Esophagus muscularis mucosa (tissue), 4 donors: ENCODE results near the gene B3GLCT. TPM values are rescaled to one million over a fixed set of nuclear protein-coding genes. Genes with fewer than 3 reads are reported as not detected.

ENCODE experiments used
- DNase-seq: peaks from one replicate; pipeline ENCODE4 v3.0.0-alpha.2; 2017; ENCODE audit errors: extremely low spot score
- H3K27ac ChIP-seq, 4 donors: fragments of 200-600 bp; sonication (generic); replicated peaks in 1 of 4; 1 replicate in 3 of 4; 2 replicates in 1 of 4; pipeline ENCODE4 v1.5.1; 2016 to 2019; ENCODE audit warnings: mild to moderate bottlenecking in 1 of 4
- H3K27me3 ChIP-seq, 4 donors: fragments of 200-600 bp; sonication (generic); one replicate each; pipeline versions ENCODE4 v1.5.1 to v1.6.0; 2016 to 2019
- H3K36me3 ChIP-seq, 4 donors: fragments of 200-600 bp; sonication (generic); one replicate each; pipeline ENCODE4 v1.5.1; 2016 to 2019
- H3K4me1 ChIP-seq, 4 donors: fragments of 200-600 bp; sonication (generic); one replicate each; pipeline ENCODE4 v1.5.1; 2016 to 2019
- H3K4me3 ChIP-seq, 4 donors: fragments of 200-600 bp; sonication (generic); 1 replicate in 2 of 4; 2 replicates in 2 of 4; pipeline ENCODE4 v1.5.1; 2016 to 2019; ENCODE audit warnings: mild to moderate bottlenecking in 4 of 4, moderate library complexity in 1 of 4
- H3K9me3 ChIP-seq, 4 donors: fragments of 200-600 bp; sonication (generic); 1 replicate in 3 of 4; 2 replicates in 1 of 4; pipeline ENCODE4 v1.5.1; 2016 to 2019
- EP300 ChIP-seq: sonication (generic); formaldehyde crosslinking; IDR thresholded peaks from one replicate; pipeline ENCODE4 v1.6.1; 2017; ENCODE audit warnings: antibody characterized with exemption
- POLR2A ChIP-seq: fragments of 450-650 bp; IDR thresholded peaks from one replicate; pipeline ENCODE4 v1.6.1; 2017; ENCODE audit warnings: antibody characterized with exemption, moderate library complexity, mild to moderate bottlenecking, low read depth
- POLR2AphosphoS5 ChIP-seq, 2 donors: sonication (generic); formaldehyde crosslinking; IDR thresholded peaks; one replicate each; pipeline ENCODE4 v1.6.1; 2017; ENCODE audit warnings: antibody characterized with exemption in 2 of 2
- WGBS: methylation state at CpG from one replicate; pipeline ENCODE4 v1.1.5; 2018; 5-methylcytosine and 5-hydroxymethylcytosine counted together
- intact Hi-C: fragments of 100-400 bp; cut with DNase I; formaldehyde crosslinking; loops from one replicate; pipeline ENCODE4 v1.15.1; 2023
- total RNA-seq, 4 donors: library from RNA; depleted of rRNA; stranded (reverse); fragments of >200 nt; gene quantifications; one replicate each; pipeline versions ENCODE4 v1.1.0 to v1.2.1, GENCODE V29; 2016
- TF ChIP-seq, protein P1 (sequence below), 3 experiments: fragments of 200-600 bp in 2 of 3; fragments of 450-650 bp in 1 of 3; sonication (generic) in 2 of 3; IDR thresholded peaks; one replicate each; pipeline ENCODE4 v1.5.1; 2017 to 2019; ENCODE audit warnings: antibody characterized with exemption in 3 of 3, mild to moderate bottlenecking in 2 of 3, moderate library complexity in 1 of 3

B3GLCT gene
- total RNA-seq, 4 donors from 2014 or later: 5.2 to 8.8 (median 5.6) TPM

GRCh38 chr13:31282741-31283455, 83.1 kb downstream of the B3GLCT start:
- no peaks in the 10 kb centered on the region for H3K9me3 ChIP-seq
- intact Hi-C loops: no loop called here
- 94% methylated on average over 3 of the region's 3 CpGs for WGBS
- no peaks in the 10 kb centered on the region for H3K4me1 ChIP-seq
- no peaks in the 10 kb centered on the region for H3K27me3 ChIP-seq
- TF ChIP-seq POLR2A (no peak), EP300 (no peak), POLR2AphosphoS5 (IDR thresholded peaks at IDR 0.05) (no peak)
- TF ChIP-seq, protein P1, sequence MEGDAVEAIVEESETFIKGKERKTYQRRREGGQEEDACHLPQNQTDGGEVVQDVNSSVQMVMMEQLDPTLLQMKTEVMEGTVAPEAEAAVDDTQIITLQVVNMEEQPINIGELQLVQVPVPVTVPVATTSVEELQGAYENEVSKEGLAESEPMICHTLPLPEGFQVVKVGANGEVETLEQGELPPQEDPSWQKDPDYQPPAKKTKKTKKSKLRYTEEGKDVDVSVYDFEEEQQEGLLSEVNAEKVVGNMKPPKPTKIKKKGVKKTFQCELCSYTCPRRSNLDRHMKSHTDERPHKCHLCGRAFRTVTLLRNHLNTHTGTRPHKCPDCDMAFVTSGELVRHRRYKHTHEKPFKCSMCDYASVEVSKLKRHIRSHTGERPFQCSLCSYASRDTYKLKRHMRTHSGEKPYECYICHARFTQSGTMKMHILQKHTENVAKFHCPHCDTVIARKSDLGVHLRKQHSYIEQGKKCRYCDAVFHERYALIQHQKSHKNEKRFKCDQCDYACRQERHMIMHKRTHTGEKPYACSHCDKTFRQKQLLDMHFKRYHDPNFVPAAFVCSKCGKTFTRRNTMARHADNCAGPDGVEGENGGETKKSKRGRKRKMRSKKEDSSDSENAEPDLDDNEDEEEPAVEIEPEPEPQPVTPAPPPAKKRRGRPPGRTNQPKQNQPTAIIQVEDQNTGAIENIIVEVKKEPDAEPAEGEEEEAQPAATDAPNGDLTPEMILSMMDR (IDR thresholded peaks at IDR 0.05): no peak
- H3K36me3 ChIP-seq: peaks cover 10 to 13% (median 11%) of the 10 kb centered on the region in 4 donors
- DNase-seq: no peak
- no peak overlapping the region for H3K27ac ChIP-seq
- H3K4me3 ChIP-seq: no peak overlapping the region

GRCh38 chr13:31286930-31287329, 87.2 kb downstream of the B3GLCT start:
- TF ChIP-seq POLR2A: no peak
- no peak for TF ChIP-seq POLR2AphosphoS5 (IDR thresholded peaks at IDR 0.05)
- TF ChIP-seq EP300: no peak
- TF ChIP-seq, protein P1 (IDR thresholded peaks at IDR 0.05): no peak
- Histone ChIP-seq H3K4me1 (no peaks in the 10 kb centered on the region), H3K4me3 (no peak overlapping the region), H3K9me3 (peaks cover 0 to 16% (median 8%) of the 10 kb centered on the region in 4 donors), H3K27ac (no peak overlapping the region), H3K27me3 (no peaks in the 10 kb centered on the region), H3K36me3 (peaks cover 15 to 35% (median 23%) of the 10 kb centered on the region in 4 donors)
- DNase-seq: no peak
- intact Hi-C loops: no loop called here
- 90% methylated on average over 2 of the region's 2 CpGs for WGBS

DNA sequence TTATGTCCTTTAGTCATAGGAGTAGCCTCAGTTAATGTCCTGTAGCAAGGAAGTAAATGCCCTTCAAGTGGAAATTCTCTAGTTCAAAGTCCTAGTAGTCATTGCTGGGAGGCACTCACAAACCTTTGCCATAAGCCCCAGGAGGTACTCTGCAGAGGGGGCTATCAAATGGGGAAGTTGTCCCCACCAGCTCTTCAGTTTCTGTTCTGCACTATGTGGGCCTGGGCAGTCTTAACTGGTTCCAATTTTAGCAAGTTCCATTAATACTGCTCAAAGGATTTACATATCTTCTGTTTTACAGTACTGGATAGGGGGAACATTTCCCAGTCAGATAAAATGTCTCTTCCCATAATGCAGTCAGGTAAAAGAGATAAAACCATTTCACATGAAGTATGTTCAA, 101.3 kb downstream of the B3GLCT start:
- intact Hi-C loops: no loop called here
- H3K9me3 ChIP-seq: no peaks in the 10 kb centered on the region
- no peak for DNase-seq
- no peaks in the 10 kb centered on the region for H3K27me3 ChIP-seq
- no peak overlapping the region for H3K4me3 ChIP-seq
- peaks cover 0 to 37% (median 24%) of the 10 kb centered on the region in 4 donors for H3K36me3 ChIP-seq
- H3K27ac ChIP-seq: no peak overlapping the region
- TF ChIP-seq, protein P1 (IDR thresholded peaks at IDR 0.05): no peak
- TF ChIP-seq EP300 (no peak), POLR2AphosphoS5 (IDR thresholded peaks at IDR 0.05) (no peak), POLR2A (no peak)
- H3K4me1 ChIP-seq: no peaks in the 10 kb centered on the region

DNA sequence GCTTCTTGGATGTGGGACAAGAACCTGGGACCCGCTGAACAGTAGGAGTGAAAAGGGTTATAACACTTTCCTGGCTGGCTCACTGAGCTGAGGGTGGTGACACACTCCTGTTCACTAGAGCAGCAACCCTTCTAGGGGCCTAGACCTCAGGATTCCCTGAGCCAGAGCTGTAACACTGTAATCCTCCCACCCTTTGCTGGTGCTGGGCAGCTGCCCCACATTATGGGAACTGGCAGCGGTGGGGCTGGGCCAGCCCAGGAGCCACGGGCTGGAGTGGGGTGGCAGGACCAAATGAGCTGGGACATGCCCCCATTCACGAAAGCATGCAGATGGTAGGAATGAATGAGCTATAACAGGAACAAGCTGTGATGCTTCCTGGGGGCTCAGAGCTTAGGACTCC, 110.6 kb downstream of the B3GLCT start:
- no peak for TF ChIP-seq POLR2AphosphoS5 (IDR thresholded peaks at IDR 0.05)
- no peak for TF ChIP-seq EP300
- no peak for TF ChIP-seq POLR2A
- TF ChIP-seq, protein P1 (IDR thresholded peaks at IDR 0.05): no peak
- intact Hi-C loops: no loop called here
- H3K9me3 ChIP-seq: peaks cover 0 to 30% (median 19%) of the 10 kb centered on the region in 4 donors
- peaks cover 0 to 10% (median 2%) of the 10 kb centered on the region in 4 donors for H3K36me3 ChIP-seq
- H3K4me1 ChIP-seq: no peaks in the 10 kb centered on the region
- 100% methylated on average over 4 of the region's 4 CpGs for WGBS
- no peak overlapping the region for H3K4me3 ChIP-seq
- H3K27me3 ChIP-seq: no peaks in the 10 kb centered on the region
- DNase-seq: no peak
- no peak overlapping the region for H3K27ac ChIP-seq

- no peaks in the 10 kb centered on the region for H3K4me1 ChIP-seq
- no peaks in the 10 kb centered on the region for H3K27me3 ChIP-seq
- 52% methylated on average over 3 of the region's 3 CpGs for WGBS
- peaks cover 0 to 10% (median 2%) of the 10 kb centered on the region in 4 donors for H3K36me3 ChIP-seq
- peaks cover 0 to 34% (median 22%) of the 10 kb centered on the region in 4 donors for H3K9me3 ChIP-seq
- intact Hi-C loops: no loop called here
- H3K4me3 ChIP-seq: no peak overlapping the region
- TF ChIP-seq, protein P1 (IDR thresholded peaks at IDR 0.05): no peak
- no peak for TF ChIP-seq POLR2A
- no peak for TF ChIP-seq EP300
- TF ChIP-seq POLR2AphosphoS5 (IDR thresholded peaks at IDR 0.05): no peak
- no peak for DNase-seq
- H3K27ac ChIP-seq: no peak overlapping the region
Measured at GRCh38 chr13:31310786-31311185, 111.0 kb downstream of the B3GLCT start.
